Measurements from ENCODE around the gene IL1A. TPM values are rescaled to one million over a fixed set of nuclear protein-coding genes. Genes with fewer than 3 reads are reported as not detected.

Gene IL1A
- total RNA-seq, 1 experiment from 2014 or later, result 0.10 TPM

GRCh38 chr2:112818094-112818902, 34.0 kb upstream of the IL1A start:
- Histone ChIP-seq H3K4me2 (ENCODE audit: low read length) (no peak overlapping the region), H3K27ac (ENCODE audit: low read depth, low read length) (no peak overlapping the region), H3K9ac (ENCODE audit: low read length) (no peak overlapping the region), H4K20me1 (ENCODE audit: insufficient read depth) (no peaks in the 10 kb centered on the region), H3K9me3 (ENCODE audit: control insufficient read depth in 1 of 2, insufficient read depth in 1 of 2, low read depth in 1 of 2, low read length in 2 of 2) (no peaks in the 10 kb centered on the region), H3K36me3 (ENCODE audit: control insufficient read depth in 1 of 2, insufficient read depth in 2 of 2, low read length in 2 of 2) (no peaks in the 10 kb centered on the region), H3K79me2 (ENCODE audit: insufficient read depth, low read length) (no peaks in the 10 kb centered on the region), H2AFZ (ENCODE audit: low read depth, low read length, poor library complexity, severe bottlenecking) (no peak overlapping the region), H3K9me2 (ENCODE audit: insufficient read depth) (no peaks in the 10 kb centered on the region), H3K4me3 (replicated peaks in 1 of 2; ENCODE audit: low read depth in 1 of 2, low read length in 2 of 2) (no peak overlapping the region), H3K4me1 (ENCODE audit: control insufficient read depth in 1 of 2, insufficient read depth in 2 of 2, low read length in 2 of 2) (peaks cover 9 to 12% of the 10 kb centered on the region in 2 experiments), H3K27me3 (ENCODE audit: insufficient read depth, low read length) (no peaks in the 10 kb centered on the region)
- DNase-seq (ENCODE audit: low read depth, low spot score) (no peak), ATAC-seq (no peak)
- ChIA-PET CTCF (no interaction called here), RAD21 (ENCODE audit: low non-redundant PET in 1 of 2, low total read pairs in 2 of 2, uncharacterized antibody in 2 of 2, unreplicated experiment in 2 of 2) (no interaction called here), POLR2A (interaction anchor here (0.9 kb wide), 1 partner anchor 12 kb away, joined by 3 read pairs; no protein-coding TSS in a partner anchor)
- TF ChIP-seq FOSL1 (IDR thresholded peaks at IDR 0.05; ENCODE audit: low read depth), result no peak
- TF ChIP-seq ZNF274 (IDR thresholded peaks at IDR 0.05; ENCODE audit: low read depth, low read length), result no peak
- TF ChIP-seq, protein P1, sequence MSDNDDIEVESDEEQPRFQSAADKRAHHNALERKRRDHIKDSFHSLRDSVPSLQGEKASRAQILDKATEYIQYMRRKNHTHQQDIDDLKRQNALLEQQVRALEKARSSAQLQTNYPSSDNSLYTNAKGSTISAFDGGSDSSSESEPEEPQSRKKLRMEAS (IDR thresholded peaks at IDR 0.05), result no peak
- no peak for TF ChIP-seq SRF (IDR thresholded peaks at IDR 0.05; ENCODE audit: low read depth)
- no peak for TF ChIP-seq CTCF (IDR thresholded peaks at IDR 0.05 in 2 of 3, conservative IDR thresholded peaks at IDR 0.05 in 1 of 3; ENCODE audit: borderline replicate concordance in 1 of 3, insufficient read depth in 1 of 3, low read depth in 2 of 3, low read length in 2 of 3)
- no peak for TF ChIP-seq CBX3 (IDR thresholded peaks at IDR 0.05; ENCODE audit: low read depth)
- no peak for TF ChIP-seq EGR1 (IDR thresholded peaks at IDR 0.05; ENCODE audit: low read depth)
- no peak for TF ChIP-seq POLR2A (IDR thresholded peaks at IDR 0.05; ENCODE audit: borderline replicate concordance, extremely low read depth, insufficient read depth, insufficient read length)
- no peak for TF ChIP-seq CEBPB (IDR thresholded peaks at IDR 0.05; ENCODE audit: low read depth)
- no peak for TF ChIP-seq YY1 (IDR thresholded peaks at IDR 0.05; ENCODE audit: extremely low read depth, insufficient replicate concordance, low read depth, low read length)
- TF ChIP-seq ELF1 (IDR thresholded peaks at IDR 0.05; ENCODE audit: borderline replicate concordance, low read depth), result no peak
- TF ChIP-seq POLR2AphosphoS5 (IDR thresholded peaks at IDR 0.05; ENCODE audit: low read depth, low read length), result no peak
- BruUV-seq (replicated peaks), result no TSS peak
- intact Hi-C loops (cut with micrococcal nuclease), result no loop called here

Data from HCT116 (cell line).